DMS 273 (cell line): Measurements from ENCODE around the gene NTRK3.

ENCODE experiments used
- DNase-seq: peaks from one replicate; lab custom pipeline; 2025; ENCODE audit not compliant: unreplicated experiment; lab: John Stamatoyannopoulos, UW

Gene NTRK3

DNA sequence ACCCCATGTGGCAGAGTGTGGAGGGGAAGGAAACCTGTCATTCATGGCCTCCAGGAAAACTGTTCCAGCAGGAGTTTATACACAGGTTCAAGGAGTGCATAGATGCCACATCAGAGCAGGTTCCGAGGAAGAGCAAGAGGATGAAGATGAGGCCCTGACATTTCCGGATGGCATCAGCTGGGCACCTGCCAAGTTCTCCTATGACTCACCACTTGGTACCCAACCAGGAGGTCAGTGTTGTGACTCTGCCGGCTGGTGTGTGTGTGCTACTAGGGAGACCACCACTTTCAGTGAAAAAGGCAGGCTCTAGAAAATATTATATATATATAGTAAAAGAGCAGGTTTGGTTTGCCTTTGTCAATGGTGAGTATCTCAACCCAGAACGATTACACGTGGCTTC is 69.3 kb downstream of the NTRK3 start:
- DNase-seq: peak; percentile 56

GRCh38 chr15:88185584-88185983 is 71.0 kb downstream of the NTRK3 start:
- peak; percentile 40 for DNase-seq

DNA sequence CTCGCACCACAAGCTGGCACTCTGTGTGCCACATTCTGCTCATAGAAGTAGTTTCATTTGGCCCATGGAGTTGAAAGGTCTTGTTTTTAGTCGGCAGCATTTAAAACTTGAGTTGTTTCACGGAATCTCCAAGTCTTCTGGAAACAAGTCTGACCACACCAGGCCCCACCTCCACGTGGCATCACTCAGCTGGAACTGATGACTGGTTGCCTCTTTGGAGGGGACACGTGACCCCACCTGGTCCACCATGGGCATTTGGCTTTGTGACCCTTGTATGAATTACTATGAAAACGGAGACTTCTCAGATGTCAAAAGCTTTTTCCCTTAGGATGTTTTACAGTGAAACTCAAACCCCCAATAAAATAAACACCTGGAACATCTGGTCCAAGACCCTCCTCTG is 74.9 kb downstream of the NTRK3 start:
- DNase-seq: no peak

- no peak for DNase-seq
These were observed 77.0 kb downstream of the NTRK3 start for GRCh38 chr15:88179562-88179961.

GRCh38 chr15:88178631-88179030 is 77.9 kb downstream of the NTRK3 start:
- DNase-seq: no peak

DNA sequence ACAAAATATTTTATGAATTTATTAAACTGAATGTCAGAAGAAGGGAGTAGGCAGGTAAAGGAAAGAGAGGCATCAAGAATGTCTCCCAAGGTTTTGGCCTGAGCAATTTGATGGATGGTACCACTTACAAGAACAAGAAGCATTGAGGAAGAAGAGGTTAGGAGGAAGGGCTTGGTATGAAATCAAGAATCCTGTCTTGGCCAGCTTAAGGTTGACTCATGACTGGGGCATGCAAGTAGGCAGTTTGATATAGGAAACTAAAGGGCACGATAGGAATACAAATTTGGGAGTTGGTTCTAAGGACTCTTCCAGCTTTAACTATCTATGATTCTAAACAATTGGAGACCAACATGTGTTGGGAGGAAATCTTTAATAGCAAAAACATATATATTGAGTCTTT is 79.1 kb downstream of the NTRK3 start:
- DNase-seq: no peak

DNA sequence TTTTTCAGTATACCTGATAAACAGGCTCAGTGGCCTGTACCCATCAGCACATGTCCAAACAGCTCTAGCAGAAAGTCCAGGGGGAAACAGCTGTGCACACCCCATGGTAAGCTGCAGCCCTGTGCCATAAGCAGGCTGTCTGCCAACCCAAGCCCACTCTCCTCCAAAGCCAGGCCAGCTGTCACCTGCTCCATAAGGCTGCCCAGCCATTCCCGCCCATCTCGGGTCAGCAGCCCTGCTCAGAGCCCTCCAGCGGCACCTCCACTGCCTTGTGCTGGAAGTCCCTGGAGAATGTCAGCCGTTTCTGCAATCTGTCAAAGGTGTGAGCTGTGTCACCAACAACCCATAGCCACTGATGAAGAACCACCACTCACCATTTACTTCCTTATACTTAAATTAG is 82.0 kb downstream of the NTRK3 start:
- DNase-seq: peak; percentile 78

GRCh38 chr15:88166082-88166993 is 90.2 kb downstream of the NTRK3 start:
- peak; percentile 39 for DNase-seq

DNA sequence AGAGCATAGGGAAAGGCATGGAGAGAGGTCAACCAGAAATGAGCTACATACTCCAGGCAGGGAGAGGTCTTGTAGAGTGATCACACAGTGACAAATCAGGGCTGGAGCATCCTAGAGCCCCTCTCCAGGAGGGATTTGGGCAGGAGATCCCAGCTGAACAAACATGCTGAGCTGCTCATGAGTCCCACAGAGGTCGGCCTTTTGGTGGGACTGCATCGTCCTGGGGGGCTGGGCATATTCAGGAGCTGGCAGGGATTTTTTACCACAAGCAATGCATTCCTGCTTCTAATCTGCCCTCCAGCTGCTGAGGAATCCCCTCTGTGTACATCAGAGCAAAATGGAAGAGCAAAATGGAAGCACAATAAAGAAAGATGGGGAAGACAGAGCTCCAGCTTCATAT is 94.9 kb downstream of the NTRK3 start:
- DNase-seq: no peak

DNA sequence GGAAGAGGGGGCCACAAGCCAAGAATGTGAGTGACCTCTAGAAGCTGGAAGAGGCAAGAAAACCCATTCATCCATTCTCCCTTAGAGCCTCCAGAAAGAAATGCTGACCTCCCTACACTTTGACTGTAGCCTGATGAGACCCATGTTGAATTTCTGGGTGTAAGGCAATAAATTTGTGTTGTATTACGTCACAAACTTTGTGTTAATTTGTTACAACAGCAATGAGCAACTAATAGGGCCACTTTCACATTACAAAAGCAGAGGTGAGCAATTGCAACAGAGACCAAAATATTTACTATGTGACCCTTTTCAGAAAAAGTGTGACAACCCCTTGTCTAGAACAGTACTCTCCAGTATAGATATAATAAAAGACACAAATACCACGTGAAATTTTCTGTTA is 101.2 kb downstream of the NTRK3 start:
- DNase-seq: no peak

- no peak for DNase-seq
These were observed 103.9 kb downstream of the NTRK3 start for GRCh38 chr15:88152672-88153071.

DNA sequence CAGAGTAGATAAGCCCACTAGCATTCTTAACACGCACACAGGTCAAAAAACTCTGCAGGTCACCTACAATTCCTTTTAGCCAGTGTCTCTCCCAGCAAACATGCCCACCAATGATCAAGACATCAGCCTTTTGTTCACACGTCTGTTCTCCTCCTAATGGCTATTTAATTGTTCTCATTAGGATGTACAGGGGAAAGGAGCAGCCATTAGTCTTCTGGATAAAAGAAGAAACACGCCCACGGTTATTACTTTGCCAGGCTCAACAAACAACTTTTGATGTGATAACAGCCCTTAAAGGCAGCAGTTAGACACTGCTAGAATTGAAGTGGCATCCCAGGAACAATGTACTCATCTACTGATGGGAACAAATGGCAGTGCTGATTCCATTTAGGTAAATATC is 108.8 kb downstream of the NTRK3 start:
- no peak for DNase-seq

- DNase-seq: peak; percentile 43
These were observed 111.5 kb downstream of the NTRK3 start for GRCh38 chr15:88144921-88145653.

- peak; percentile 61 for DNase-seq
These were observed 114.4 kb downstream of the NTRK3 start for GRCh38 chr15:88142121-88142520.

DNA sequence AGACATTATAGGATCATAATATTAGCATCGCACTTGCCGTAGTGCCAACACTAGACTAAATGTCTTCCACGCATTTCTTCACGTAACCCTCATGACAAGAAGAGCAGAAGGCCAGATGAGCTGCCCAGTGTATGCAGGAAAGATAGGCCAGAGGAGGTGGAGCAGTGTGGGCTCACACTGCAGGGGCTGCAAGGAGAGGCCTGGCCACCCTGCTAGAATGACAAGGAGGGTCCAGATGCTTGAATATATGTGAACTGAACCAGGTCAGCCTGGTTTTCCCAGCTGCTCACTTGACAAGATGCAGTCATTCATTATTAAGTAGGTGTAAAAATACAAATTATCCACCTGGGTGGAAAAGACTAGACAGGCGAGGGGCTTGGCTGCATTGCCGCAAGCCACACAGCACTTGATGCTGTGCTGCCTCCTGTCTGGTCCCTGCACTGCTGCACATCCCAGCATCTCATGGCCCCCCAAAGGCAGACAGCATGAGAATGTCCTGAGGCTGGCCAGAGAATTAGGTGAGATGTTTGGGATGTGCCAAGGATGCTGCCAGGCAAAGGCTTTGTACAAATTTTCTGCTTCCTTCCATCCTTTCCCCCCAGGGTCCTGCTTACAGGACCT is 115.2 kb downstream of the NTRK3 start:
- peak; percentile 28 for DNase-seq

GRCh38 chr15:88140398-88140797 is 116.1 kb downstream of the NTRK3 start:
- no peak for DNase-seq

- no peak for DNase-seq
These were observed 116.6 kb downstream of the NTRK3 start for GRCh38 chr15:88139936-88140335.

GRCh38 chr15:88133795-88134194 is 122.7 kb downstream of the NTRK3 start:
- no peak for DNase-seq

- no peak for DNase-seq
These were observed 124.0 kb downstream of the NTRK3 start for GRCh38 chr15:88132499-88132898.

GRCh38 chr15:88131937-88132336 is 124.6 kb downstream of the NTRK3 start:
- DNase-seq: no peak

DNA sequence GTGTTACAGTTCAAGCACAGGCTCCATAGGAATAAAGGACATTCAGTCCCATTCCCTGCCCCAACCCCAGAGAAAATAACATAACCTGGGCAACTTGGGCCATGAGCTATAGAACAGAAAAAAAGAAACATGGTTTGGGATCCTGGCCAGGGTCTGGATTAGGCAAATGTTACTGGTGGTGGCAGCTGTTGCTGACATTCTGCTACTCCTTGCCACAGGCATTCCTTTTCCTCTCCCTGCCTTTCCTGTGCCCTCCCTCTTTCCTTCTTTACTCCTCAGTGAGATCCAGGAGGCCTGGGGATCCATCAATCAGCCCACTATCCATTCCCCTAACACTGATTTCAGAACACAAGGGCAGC is 129.1 kb downstream of the NTRK3 start:
- peak; percentile 79 for DNase-seq
